GM12865 (cell line): Measurements from ENCODE around the gene ZNF608.
A peak's percentile ranks its signal among the peaks of the same experiment; 100 is the strongest.

ENCODE experiments used
- DNase-seq: peaks from one replicate; pipeline ENCODE4 v3.0.0; 2010; ENCODE audit warnings: low read depth
- H3K4me3 ChIP-seq: 2 replicates; pipeline ENCODE4 v1.5.1; 2011; ENCODE audit warnings: mild to moderate bottlenecking, low read depth, low read length, control low read depth
- TF ChIP-seq, protein P1 (sequence below): IDR thresholded peaks from 2 replicates; pipeline ENCODE4 v1.5.1; 2011; ENCODE audit warnings: low read length, control low read depth, low read depth, inconsistent platforms; ENCODE audit not compliant: insufficient read depth; ENCODE audit errors: missing control alignments

The ZNF608 gene

DNA sequence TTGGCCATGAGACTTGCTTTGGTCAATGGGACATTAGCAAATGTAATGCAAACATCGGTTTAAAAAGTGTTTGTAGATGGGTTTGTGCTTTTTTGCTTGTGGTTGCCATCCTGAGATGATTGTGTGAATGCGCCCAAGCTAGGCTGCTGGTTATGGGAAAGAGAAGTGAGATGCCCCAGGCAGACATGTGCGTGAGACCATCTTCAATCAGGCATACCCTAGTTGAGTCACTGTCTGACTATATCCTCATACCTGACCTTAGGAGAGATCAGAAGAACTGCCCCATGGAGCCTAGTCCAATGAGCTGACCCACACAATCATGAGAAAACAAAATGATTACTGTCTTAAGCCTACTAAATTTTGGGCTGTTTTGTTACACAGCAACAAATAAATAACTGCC is 36.8 kb upstream of the ZNF608 start:
- TF ChIP-seq, protein P1, sequence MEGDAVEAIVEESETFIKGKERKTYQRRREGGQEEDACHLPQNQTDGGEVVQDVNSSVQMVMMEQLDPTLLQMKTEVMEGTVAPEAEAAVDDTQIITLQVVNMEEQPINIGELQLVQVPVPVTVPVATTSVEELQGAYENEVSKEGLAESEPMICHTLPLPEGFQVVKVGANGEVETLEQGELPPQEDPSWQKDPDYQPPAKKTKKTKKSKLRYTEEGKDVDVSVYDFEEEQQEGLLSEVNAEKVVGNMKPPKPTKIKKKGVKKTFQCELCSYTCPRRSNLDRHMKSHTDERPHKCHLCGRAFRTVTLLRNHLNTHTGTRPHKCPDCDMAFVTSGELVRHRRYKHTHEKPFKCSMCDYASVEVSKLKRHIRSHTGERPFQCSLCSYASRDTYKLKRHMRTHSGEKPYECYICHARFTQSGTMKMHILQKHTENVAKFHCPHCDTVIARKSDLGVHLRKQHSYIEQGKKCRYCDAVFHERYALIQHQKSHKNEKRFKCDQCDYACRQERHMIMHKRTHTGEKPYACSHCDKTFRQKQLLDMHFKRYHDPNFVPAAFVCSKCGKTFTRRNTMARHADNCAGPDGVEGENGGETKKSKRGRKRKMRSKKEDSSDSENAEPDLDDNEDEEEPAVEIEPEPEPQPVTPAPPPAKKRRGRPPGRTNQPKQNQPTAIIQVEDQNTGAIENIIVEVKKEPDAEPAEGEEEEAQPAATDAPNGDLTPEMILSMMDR: no peak
- peak; percentile 38 for DNase-seq
- H3K4me3 ChIP-seq: no peak overlapping the region

DNA sequence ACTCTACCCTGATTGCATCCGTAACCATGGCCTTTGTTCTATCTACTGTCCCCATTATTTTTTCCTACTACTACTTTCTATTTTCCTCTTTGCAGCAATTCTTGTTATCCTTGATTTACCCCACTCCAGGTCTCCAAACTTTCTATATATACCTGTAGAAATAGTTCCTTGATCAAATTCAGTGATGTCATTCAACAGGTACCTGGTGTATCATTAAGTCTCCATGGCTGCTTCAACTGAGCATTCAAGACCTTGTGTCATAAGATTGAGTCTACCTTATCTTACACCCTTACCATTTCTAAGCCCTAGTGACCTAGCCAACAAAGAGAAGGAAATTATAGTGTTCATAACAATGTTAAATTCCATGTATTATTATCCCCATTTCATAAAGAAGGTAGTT is 35.8 kb upstream of the ZNF608 start:
- TF ChIP-seq, protein P1: no peak
- no peak overlapping the region for H3K4me3 ChIP-seq
- no peak for DNase-seq

GRCh38 chr5:124780011-124780410 is 33.6 kb upstream of the ZNF608 start:
- TF ChIP-seq, protein P1: no peak
- DNase-seq: no peak
- H3K4me3 ChIP-seq: no peak overlapping the region

DNA sequence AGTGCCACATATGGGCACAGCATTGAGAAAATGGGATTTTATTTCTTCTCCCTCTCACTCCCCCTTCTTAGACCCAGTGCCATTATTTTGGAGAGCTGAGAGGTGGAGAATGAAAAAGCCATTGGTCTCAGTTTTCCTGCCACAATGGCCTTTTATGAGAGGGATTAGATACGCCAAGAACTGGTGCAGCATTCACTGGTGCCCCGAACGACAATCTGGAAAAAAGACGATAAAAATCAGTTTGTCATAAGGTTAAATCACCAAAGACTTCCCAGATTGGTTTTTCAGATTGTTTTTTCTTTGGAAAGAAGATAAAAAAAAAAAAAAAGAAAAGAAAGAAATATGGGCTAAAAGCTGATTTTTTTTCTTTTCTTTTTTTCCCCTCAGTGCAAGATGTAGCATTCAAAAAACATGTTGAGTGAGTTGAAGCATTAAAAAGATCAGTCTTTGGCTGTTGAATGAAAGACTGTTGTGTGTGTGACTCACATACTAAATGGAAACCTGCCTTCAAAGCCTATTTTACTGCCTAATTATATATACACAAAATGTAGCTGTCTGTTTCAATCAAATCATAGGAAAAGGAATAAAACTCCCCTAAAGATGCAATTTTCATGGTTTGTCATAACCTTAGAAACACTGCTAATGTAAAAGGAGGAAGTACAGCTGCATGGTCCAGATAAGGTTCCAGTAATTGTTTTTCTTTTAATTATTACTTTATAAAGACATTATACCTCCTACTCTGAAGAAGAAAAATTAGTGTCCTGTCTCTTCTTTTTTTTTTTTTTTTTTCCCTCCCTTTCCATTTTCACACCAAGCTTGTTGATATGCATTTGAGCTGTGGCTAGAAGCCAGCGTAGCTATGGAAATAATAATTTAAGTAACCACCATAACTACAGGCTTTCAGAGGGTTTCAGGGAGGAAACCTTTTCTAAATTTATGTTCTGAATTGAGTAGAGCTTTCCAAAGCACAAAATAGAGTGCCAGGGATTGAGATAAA is 27.2 kb upstream of the ZNF608 start:
- H3K4me3 ChIP-seq: no peak overlapping the region
- no peak for DNase-seq
- TF ChIP-seq, protein P1: no peak

- no peak for DNase-seq
- H3K4me3 ChIP-seq: no peak overlapping the region
- TF ChIP-seq, protein P1: no peak
Observed at GRCh38 chr5:124772457-124773200, 26.2 kb upstream of the ZNF608 start.

DNA sequence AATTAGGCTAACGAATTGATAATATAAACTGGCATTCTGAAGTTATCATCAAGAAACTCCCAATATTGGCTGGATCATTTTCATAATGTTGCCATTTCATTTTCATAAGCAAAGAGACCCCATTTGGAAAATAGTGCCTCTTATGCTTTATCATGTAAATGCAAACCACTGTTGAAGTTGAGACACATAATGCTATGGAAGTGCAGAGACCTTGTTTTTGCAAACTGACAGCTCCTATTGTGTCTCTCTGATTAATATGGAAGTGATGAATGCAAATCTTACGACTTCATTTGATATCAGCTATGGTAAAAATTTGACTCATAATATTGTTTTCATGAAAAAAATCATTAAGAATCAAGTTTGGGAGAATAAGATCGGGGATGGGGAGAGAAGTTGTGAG is 25.3 kb upstream of the ZNF608 start:
- TF ChIP-seq, protein P1: no peak
- no peak overlapping the region for H3K4me3 ChIP-seq
- DNase-seq: no peak
